ENCODE results near the gene KIAA1755. TPM values are rescaled to one million over a fixed set of nuclear protein-coding genes. Genes with fewer than 3 reads are reported as not detected.
A peak's percentile ranks its signal among the peaks of the same experiment; 100 is the strongest.

KIAA1755 gene
- polyA plus RNA-seq, 1 donor from 2014 or later, result not detected

DNA sequence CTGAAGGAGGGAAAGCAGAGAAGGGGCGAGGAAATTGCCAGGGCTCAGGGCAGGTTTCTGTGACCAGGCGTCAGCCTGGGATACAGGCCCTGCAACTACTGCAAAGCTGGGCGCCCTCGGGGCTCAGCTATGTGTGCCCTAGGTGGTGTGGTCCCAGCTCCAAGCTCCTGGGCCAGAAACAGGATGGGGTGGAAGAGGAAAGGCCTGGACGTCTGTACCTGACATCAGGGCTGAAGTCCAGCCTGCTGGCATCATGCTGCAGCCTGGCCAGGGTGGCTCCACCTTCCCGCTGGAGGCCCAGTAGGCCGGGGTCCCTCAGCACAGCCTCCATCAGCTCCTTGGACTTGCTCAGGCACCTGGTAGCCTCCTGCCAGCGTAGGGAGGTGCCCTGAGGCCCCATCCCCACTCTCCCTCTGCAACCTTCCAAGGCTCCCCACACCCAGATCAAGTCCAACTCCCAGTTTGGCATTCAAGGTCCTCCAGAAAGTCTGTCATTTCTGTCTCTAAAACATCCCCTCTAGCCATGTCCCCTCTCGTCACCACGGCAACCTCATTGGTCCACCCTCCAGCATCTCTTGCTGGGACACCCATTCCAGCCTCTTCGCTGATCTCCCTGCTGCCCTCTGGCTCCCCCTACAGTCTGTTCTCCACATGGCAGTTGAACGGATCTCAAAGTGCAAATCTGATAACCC, 38.2 kb downstream of the KIAA1755 start:
- no peak overlapping the region for H3K4me2 ChIP-seq (ENCODE audit: low read length)
- no peak overlapping the region for H3K27ac ChIP-seq (ENCODE audit: low read length)
- no peaks in the 10 kb centered on the region for H4K20me1 ChIP-seq (ENCODE audit: insufficient read depth)
- no peaks in the 10 kb centered on the region for H3K79me2 ChIP-seq (replicated peaks; ENCODE audit: insufficient read depth, low read length)
- H3K4me3 ChIP-seq (ENCODE audit: low read length), result no peak overlapping the region
- H3K36me3 ChIP-seq (ENCODE audit: insufficient read depth, low read length), result no peaks in the 10 kb centered on the region
- no peaks in the 10 kb centered on the region for H3K27me3 ChIP-seq (ENCODE audit: insufficient read depth, low read depth, low read length)
- no peaks in the 10 kb centered on the region for H3K9me3 ChIP-seq (ENCODE audit: low read length)
- H3K9me2 ChIP-seq (ENCODE audit: insufficient read depth, low read length), result no peaks in the 10 kb centered on the region
- H3F3A ChIP-seq (ENCODE audit: insufficient read depth, low read length, poor library complexity, severe bottlenecking), result no peaks in the 10 kb centered on the region
- H2AFZ ChIP-seq (ENCODE audit: low read depth, low read length), result no peak overlapping the region
- H3K9ac ChIP-seq (ENCODE audit: low read length), result no peak overlapping the region
- TF ChIP-seq TAF1 (IDR thresholded peaks at IDR 0.05; ENCODE audit: low read depth) (no peak), CTCF (IDR thresholded peaks at IDR 0.05; ENCODE audit: poor library complexity, severe bottlenecking) (peak; percentile 62), POLR2AphosphoS5 (IDR thresholded peaks at IDR 0.05) (no peak), EP300 (conservative IDR thresholded peaks at IDR 0.05; ENCODE audit: poor library complexity, severe bottlenecking) (no peak), REST (IDR thresholded peaks at IDR 0.05; ENCODE audit: borderline replicate concordance) (no peak), SMC3 (conservative IDR thresholded peaks at IDR 0.05; ENCODE audit: poor library complexity) (peak; percentile 49), EZH2 (IDR thresholded peaks at IDR 0.05; ENCODE audit: borderline replicate concordance, insufficient read depth, low read length, poor library complexity, severe bottlenecking) (no peak), MXI1 (conservative IDR thresholded peaks at IDR 0.05; ENCODE audit: poor library complexity, severe bottlenecking) (no peak), RAD21 (conservative IDR thresholded peaks at IDR 0.05) (peak; percentile 50)

GRCh38 chr20:38221119-38221589, 39.4 kb downstream of the KIAA1755 start:
- H3K9ac ChIP-seq (ENCODE audit: low read length), result peak overlapping the region; percentile 36
- H2AFZ ChIP-seq (ENCODE audit: low read depth, low read length), result peak overlapping the region; percentile 33
- H3K27ac ChIP-seq (ENCODE audit: low read length), result no peak overlapping the region

More at GRCh38 chr20:38221119-38221589, 39.4 kb downstream of the KIAA1755 start:
- Histone ChIP-seq H3K79me2 (replicated peaks; ENCODE audit: insufficient read depth, low read length) (no peaks in the 10 kb centered on the region), H3K4me3 (ENCODE audit: low read length) (peak overlapping the region; percentile 53), H4K20me1 (ENCODE audit: insufficient read depth) (no peaks in the 10 kb centered on the region), H3K27me3 (ENCODE audit: insufficient read depth, low read depth, low read length) (no peaks in the 10 kb centered on the region), H3F3A (ENCODE audit: insufficient read depth, low read length, poor library complexity, severe bottlenecking) (no peaks in the 10 kb centered on the region), H3K9me3 (ENCODE audit: low read length) (no peaks in the 10 kb centered on the region), H3K36me3 (ENCODE audit: insufficient read depth, low read length) (no peaks in the 10 kb centered on the region), H3K4me2 (ENCODE audit: low read length) (no peak overlapping the region), H3K9me2 (ENCODE audit: insufficient read depth, low read length) (no peaks in the 10 kb centered on the region)
- TF ChIP-seq SMC3 (conservative IDR thresholded peaks at IDR 0.05; ENCODE audit: poor library complexity) (peak; percentile 93), EZH2 (IDR thresholded peaks at IDR 0.05; ENCODE audit: borderline replicate concordance, insufficient read depth, low read length, poor library complexity, severe bottlenecking) (no peak), RAD21 (conservative IDR thresholded peaks at IDR 0.05) (peak; percentile 93), CTCF (IDR thresholded peaks at IDR 0.05; ENCODE audit: poor library complexity, severe bottlenecking) (peak; percentile 93), TAF1 (IDR thresholded peaks at IDR 0.05; ENCODE audit: low read depth) (no peak), REST (IDR thresholded peaks at IDR 0.05; ENCODE audit: borderline replicate concordance) (no peak)

Measured in neural cell (in vitro differentiated cells).